ENCODE results near the gene CCDC171.

GRCh38 chr9:15549611-15550010 is 3.2 kb upstream of the CCDC171 start:
- no peak for TF ChIP-seq CTCF (IDR thresholded peaks at IDR 0.05)
- TF ChIP-seq MLX (CRISPR knock-in tag; IDR thresholded peaks at IDR 0.05): no peak
- TF ChIP-seq FOXJ3 (CRISPR knock-in tag; IDR thresholded peaks at IDR 0.05; ENCODE audit: borderline replicate concordance): no peak
- TF ChIP-seq ATF3 (CRISPR knock-in tag; conservative IDR thresholded peaks at IDR 0.05): no peak
- no peak for TF ChIP-seq JUN (CRISPR knock-in tag; IDR thresholded peaks at IDR 0.05)
